Measurements from ENCODE around the gene CAPN8.
A peak's percentile ranks its signal among the peaks of the same experiment; 100 is the strongest.

Gene CAPN8
- 0 to 1.1 (median 0.11) reads per million in 9 experiments for total RNA-seq

DNA sequence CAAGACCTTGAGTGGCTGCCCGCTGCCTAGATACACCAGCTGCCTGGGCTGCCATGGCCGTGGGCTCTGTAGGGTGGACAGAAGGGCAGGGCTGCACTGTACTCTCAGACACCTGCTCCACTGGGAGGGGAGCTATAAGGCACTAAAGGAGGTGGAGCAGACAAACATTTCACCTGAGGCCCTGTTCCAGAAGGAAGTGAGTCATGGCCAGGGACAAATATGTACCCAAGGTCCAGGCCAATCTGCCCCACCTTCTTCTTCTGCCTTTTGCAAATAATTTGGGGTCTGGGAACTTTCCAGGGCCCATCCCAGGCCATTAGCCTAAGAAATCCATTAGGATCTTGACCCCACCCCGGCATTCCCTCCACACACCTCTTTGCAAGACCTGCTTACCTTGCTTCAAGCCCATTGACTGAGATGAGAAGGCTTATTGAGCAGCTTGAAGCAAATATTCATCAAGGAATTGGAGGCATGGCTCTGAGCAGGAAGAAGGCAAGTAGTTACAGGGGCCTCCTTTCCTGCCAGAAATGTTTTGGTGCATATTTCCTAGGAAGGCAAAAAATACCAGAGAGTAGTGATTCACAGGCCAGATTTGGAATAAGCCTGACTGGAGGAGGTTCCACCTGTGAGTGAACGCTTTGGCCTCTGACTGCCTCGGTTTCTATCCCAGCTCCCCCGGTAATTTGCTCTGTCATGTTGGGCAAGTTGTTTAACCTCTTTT lies at the start of gene CAPN8:
Gene CAPN8 (minus strand): TSS at position 110 of the 721 bp plus-strand sequence. CDS start 55 bp downstream, at position 55.
- H3K9me3 Mint-ChIP-seq = no peaks in the 10 kb centered on the region
- H3K27me3 Mint-ChIP-seq = peaks cover 5 to 7% of the 10 kb centered on the region in 2 donors
- H3K27ac Mint-ChIP-seq = no peak within 1 kb of the TSS
- H3K4me3 Mint-ChIP-seq = no peak within 1 kb of the TSS
- peaks cover 0 to 2% of the 10 kb centered on the region in 2 donors for H3K4me1 Mint-ChIP-seq (ENCODE audit: low read depth in 2 of 2)
- ATAC-seq (replicated peaks) (no peak), DNase-seq (no peak)
- H3K36me3 Mint-ChIP-seq (ENCODE audit: insufficient read depth) = peaks cover 2% of the 10 kb centered on the region

- H3K4me1 Mint-ChIP-seq (ENCODE audit: low read depth in 2 of 2) = peaks cover 59 to 69% of the 10 kb centered on the region in 2 donors
- no peak for DNase-seq
Measured at GRCh38 chr1:223714849-223715603, 49.5 kb upstream of the CAPN8 start.

DNA sequence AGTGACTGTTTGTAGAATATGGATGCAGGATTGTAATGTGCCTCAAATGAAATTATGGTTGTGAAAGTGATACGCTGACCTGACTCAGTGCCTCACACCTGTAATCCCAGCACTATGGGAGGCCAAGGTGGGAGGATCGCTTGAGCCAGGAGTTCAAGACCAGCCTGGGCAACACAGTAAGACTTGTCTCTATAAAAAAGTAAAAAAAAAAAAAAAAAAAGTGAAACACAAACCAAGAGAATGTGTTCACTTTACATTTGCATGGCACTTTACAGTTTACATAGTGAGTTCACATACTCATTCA lies 48.9 kb upstream of the CAPN8 start:
- Mint-ChIP-seq H3K27me3 (no peaks in the 10 kb centered on the region), H3K27ac (peak overlapping the region; percentile 94 to 95), H3K4me3 (peak overlapping the region; percentile 89 to 93), H3K4me1 (ENCODE audit: low read depth in 2 of 2) (peaks cover 59 to 69% of the 10 kb centered on the region in 2 donors), H3K9me3 (no peaks in the 10 kb centered on the region), H3K36me3 (ENCODE audit: insufficient read depth) (peaks cover 32% of the 10 kb centered on the region)
- ATAC-seq (replicated peaks) (no peak), DNase-seq (no peak)

More at GRCh38 chr1:223714849-223715603, 49.5 kb upstream of the CAPN8 start:
- Mint-ChIP-seq H3K27ac (peak overlapping the region; percentile 94 to 95), H3K9me3 (no peaks in the 10 kb centered on the region), H3K27me3 (no peaks in the 10 kb centered on the region), H3K36me3 (ENCODE audit: insufficient read depth) (peaks cover 38% of the 10 kb centered on the region), H3K4me3 (peak overlapping the region; percentile 89 to 93)
- no peak for ATAC-seq (replicated peaks)

DNA sequence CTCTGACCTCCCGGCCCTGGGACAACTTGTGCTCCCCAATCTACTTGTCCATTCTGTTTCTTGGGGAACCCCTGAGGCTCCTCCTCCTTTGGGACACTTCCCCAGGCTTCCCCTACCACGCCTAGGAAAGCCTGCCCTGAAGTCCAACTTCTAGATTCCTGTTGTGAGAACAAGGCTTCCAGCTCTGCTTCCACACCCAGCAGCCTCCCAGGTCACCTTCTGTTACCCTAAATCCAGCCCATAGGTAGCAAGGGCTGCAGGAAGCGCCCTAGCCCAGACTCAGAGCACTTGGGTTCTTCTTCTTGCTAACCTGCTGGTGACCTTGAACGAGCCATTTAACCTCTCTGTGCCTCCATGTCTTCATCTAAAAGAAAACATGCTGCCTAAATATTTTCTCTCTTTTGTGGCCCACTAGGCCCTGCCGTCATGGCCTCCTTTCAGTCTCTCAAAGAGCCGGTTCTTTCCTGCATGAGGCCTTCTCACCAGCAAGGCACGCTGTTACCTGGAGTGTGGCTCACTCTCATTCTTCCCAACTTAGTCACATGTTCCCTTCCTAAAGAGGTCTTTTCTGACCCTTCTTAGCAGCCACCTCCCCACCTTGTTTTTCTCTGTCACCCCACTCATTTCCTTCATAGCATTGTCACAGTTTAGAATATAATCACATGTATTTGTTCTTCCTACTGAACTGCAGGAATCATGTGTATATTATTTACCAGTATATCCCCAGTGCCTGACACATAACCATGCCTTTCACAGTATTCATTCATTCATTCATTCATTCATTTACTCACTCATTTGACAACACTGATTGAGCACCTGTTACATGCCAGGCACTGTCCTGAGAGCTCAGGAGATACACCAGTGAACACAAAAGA lies 48.3 kb upstream of the CAPN8 start:
- Mint-ChIP-seq H3K36me3 (ENCODE audit: insufficient read depth) (peaks cover 26% of the 10 kb centered on the region), H3K27ac (peak overlapping the region; percentile 94 to 95), H3K4me3 (peak overlapping the region; percentile 89 to 93), H3K9me3 (no peaks in the 10 kb centered on the region), H3K4me1 (ENCODE audit: low read depth in 2 of 2) (peaks cover 59 to 68% of the 10 kb centered on the region in 2 donors), H3K27me3 (no peaks in the 10 kb centered on the region)
- ATAC-seq (replicated peaks) (no peak), DNase-seq (peak in 1 of 3 experiments; percentile 24)

GRCh38 chr1:223712850-223713474 lies 47.5 kb upstream of the CAPN8 start:
- Mint-ChIP-seq H3K36me3 (ENCODE audit: insufficient read depth) (peaks cover 19% of the 10 kb centered on the region), H3K4me1 (ENCODE audit: low read depth in 2 of 2) (peaks cover 58 to 59% of the 10 kb centered on the region in 2 donors), H3K9me3 (no peaks in the 10 kb centered on the region), H3K27me3 (no peaks in the 10 kb centered on the region), H3K27ac (peak overlapping the region; percentile 94 to 95), H3K4me3 (peak overlapping the region; percentile 89 to 93)
- ATAC-seq (replicated peaks) (peak; percentile 48), DNase-seq (peak in 2 of 3 experiments; percentile 27 to 43)

GRCh38 chr1:223712194-223712849 lies 46.8 kb upstream of the CAPN8 start, which contains the start of gene CAPN2:
CAPN2 (plus strand) TSS chr1:223712539; CDS start chr1:223712641, 102 bp downstream.
- ATAC-seq (replicated peaks) (peak; percentile 54), DNase-seq (peak; percentile 34 to 46 (median 46))
- Mint-ChIP-seq H3K27me3 (no peaks in the 10 kb centered on the region), H3K27ac (peak within 1 kb of the TSS; percentile 94 to 95), H3K4me3 (peak within 1 kb of the TSS; percentile 89 to 93), H3K9me3 (no peaks in the 10 kb centered on the region), H3K4me1 (ENCODE audit: low read depth in 2 of 2) (peaks cover 52 to 57% of the 10 kb centered on the region in 2 donors), H3K36me3 (ENCODE audit: insufficient read depth) (peaks cover 14% of the 10 kb centered on the region)

GRCh38 chr1:223711747-223712193 lies 46.3 kb upstream of the CAPN8 start:
- Mint-ChIP-seq H3K27me3 (no peaks in the 10 kb centered on the region), H3K4me1 (ENCODE audit: low read depth in 2 of 2) (peaks cover 47 to 52% of the 10 kb centered on the region in 2 donors), H3K27ac (peak overlapping the region; percentile 71 to 93), H3K9me3 (no peaks in the 10 kb centered on the region), H3K36me3 (ENCODE audit: insufficient read depth) (peaks cover 9% of the 10 kb centered on the region), H3K4me3 (peak overlapping the region; percentile 60 to 75)
- DNase-seq (no peak), ATAC-seq (replicated peaks) (peak; percentile 0)

DNA sequence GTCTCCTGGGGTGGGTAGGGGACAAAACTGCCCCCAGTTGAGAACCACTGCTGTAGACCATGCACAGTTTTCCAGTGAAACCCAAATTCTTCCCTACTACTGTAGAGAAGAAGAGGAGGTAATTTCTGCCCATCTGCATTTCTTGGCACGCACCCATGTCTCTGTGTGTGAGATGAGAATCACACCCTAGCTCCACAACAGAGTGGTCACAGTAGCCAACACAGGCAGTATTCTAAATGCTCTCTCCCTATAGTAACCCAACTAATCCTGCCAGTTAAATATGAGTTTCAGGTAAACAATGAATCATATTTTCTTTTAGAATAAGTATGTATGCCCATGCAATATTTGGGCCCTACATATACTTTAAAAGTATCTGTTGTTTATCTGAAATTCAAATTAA lies 45.7 kb upstream of the CAPN8 start:
- no peaks in the 10 kb centered on the region for H3K27me3 Mint-ChIP-seq
- no peak for DNase-seq
- peaks cover 8% of the 10 kb centered on the region for H3K36me3 Mint-ChIP-seq (ENCODE audit: insufficient read depth)
- peaks cover 41 to 46% of the 10 kb centered on the region in 2 donors for H3K4me1 Mint-ChIP-seq (ENCODE audit: low read depth in 2 of 2)
- no peaks in the 10 kb centered on the region for H3K9me3 Mint-ChIP-seq
- peak overlapping the region; percentile 71 to 93 for H3K27ac Mint-ChIP-seq
- H3K4me3 Mint-ChIP-seq = peak overlapping the region; percentile 60 to 75
- ATAC-seq (replicated peaks) = no peak

DNA sequence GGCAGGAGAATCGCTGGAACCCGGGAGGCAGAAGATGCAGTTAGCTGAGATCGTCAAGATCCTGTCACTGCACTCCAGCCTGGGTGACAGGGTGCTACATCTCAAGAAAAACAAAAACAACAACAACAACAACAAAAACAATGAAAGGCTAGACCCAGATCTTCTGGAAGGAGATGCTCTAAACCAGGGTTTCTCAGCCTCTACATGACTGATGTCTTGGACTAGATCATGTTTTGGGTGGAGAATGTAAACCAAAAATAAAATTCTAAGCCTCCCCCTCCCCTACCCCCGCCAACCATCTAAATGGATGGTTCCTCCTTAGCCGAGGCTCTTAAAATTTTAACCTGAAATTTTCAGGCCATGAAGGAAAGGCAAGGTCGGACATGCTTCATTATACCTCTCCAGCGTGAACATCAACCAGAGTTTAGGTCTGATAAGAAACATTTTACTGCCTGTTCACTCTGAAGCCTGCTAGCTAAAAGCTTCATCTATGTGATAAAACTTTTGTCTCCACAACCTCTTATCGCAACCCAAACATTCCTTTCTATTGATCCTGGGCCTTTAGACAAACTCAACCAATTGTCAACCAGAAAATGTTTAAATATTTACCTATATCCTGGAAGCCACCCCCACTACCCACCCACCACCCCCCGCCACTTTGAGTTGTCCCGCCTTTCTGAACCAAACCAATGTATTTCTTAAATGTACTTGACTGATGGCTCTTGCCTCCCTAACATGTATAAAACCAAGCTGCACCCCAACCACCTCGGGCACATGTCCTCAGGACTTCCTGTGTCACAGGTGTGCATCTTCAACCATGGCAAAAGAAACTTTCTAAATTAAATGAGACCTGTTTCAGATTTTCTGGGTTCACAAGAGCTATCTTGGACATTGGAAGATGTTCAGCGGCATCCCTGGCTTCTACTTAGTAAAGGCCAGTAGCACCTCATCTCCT lies 45.0 kb upstream of the CAPN8 start:
- Mint-ChIP-seq H3K36me3 (ENCODE audit: insufficient read depth) (peaks cover 8% of the 10 kb centered on the region), H3K27ac (peak overlapping the region; percentile 71 to 93), H3K27me3 (no peaks in the 10 kb centered on the region), H3K4me1 (ENCODE audit: low read depth in 2 of 2) (peaks cover 36 to 38% of the 10 kb centered on the region in 2 donors), H3K9me3 (no peaks in the 10 kb centered on the region), H3K4me3 (peak overlapping the region in 1 of 2 donors; percentile 75)
- ATAC-seq (replicated peaks) = no peak
- no peak for DNase-seq

DNA sequence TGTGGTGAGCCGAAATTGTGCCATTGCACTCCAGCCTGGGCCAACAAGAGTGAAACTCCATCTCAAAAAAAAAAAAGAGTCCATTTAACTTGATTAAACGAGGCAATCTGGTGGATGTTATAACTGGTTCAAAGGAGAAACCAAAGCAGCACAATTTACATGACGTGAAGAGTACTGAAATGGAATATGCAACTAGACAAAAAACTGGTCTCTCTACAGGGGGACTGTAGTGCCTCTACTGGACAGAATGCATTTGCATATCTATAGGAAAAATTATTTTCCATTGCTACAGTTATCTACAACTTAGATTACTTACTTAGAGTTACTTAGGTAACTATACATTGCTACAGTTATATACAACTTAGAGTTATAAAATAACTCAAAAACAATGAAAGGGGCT lies 44.1 kb upstream of the CAPN8 start:
- peaks cover 6% of the 10 kb centered on the region for H3K36me3 Mint-ChIP-seq (ENCODE audit: insufficient read depth)
- H3K27ac Mint-ChIP-seq = no peak overlapping the region
- no peak for DNase-seq
- H3K9me3 Mint-ChIP-seq = no peaks in the 10 kb centered on the region
- no peak overlapping the region for H3K4me3 Mint-ChIP-seq
- H3K4me1 Mint-ChIP-seq (ENCODE audit: low read depth in 2 of 2) = peaks cover 27 to 30% of the 10 kb centered on the region in 2 donors
- ATAC-seq (replicated peaks) = no peak
- H3K27me3 Mint-ChIP-seq = no peaks in the 10 kb centered on the region

- Mint-ChIP-seq H3K4me3 (no peak overlapping the region), H3K27me3 (no peaks in the 10 kb centered on the region), H3K9me3 (no peaks in the 10 kb centered on the region), H3K27ac (no peak overlapping the region), H3K4me1 (ENCODE audit: low read depth in 2 of 2) (peaks cover 24% of the 10 kb centered on the region in 2 donors), H3K36me3 (ENCODE audit: insufficient read depth) (peaks cover 6% of the 10 kb centered on the region)
- no peak for DNase-seq
- no peak for ATAC-seq (replicated peaks)
Measured at GRCh38 chr1:223708651-223709268, 43.3 kb upstream of the CAPN8 start.

Data from effector memory CD8-positive, alpha-beta T cell (primary cell).